ENCODE results near the gene ABHD17A. TPM values are rescaled to one million over a fixed set of nuclear protein-coding genes. Genes with fewer than 3 reads are reported as not detected.

Gene ABHD17A
- polyA plus RNA-seq, 1 of the 3 experiments (the other 2 are of a cell fraction): 61.1 TPM

DNA sequence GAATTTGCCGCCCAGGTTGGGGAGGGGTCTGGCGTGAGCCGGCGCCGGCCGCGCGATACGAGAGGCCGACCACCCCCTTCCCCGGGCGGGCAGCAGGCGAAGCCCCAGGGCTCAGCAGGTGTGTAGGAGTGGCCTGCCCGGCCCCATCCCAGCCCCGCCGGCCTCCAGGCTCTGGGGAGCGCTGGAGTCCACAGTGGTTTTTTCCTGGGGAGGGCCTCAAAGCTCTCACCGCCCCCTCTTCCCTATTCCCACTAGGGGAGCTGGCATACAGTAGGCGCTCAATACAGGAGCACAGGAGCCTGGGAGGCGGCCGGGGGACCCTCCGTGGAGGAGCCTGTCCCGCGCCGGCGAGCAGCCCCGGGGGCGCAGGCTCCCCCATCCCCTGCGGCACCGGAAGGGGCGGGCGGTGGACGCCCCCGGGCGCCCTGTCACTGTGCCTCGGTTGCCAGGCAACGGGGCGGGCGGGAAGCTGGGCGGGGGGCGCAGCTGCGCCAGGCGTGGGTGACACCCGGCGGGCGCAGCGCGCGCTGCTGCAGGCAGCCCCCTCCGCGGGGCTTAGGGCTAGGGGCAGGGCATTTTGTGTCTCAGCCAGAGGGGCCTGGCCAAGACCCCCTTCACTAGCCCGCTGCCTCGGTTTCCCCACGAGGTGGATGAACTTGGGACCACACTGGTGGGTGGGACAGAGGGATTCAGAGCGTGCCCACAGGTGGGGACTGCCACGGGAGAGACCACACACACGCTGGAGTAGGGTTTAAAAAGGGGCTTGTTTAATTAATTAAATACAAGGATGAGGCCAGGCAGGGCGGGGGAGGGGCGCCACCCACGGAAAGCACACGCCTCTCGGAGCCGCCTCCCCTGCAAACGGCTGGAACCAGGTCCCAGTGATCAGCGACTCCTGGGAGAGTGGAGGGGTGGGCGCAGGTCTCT, 33.4 kb downstream of the ABHD17A start:
- no peak overlapping the region for H3K4me2 ChIP-seq
- POLR2A ChIA-PET: no interaction called here
- H3K9me3 ChIP-seq: no peaks in the 10 kb centered on the region
- no peak overlapping the region for H3K4me3 ChIP-seq (ENCODE audit: low read depth in 2 of 2, low read length in 1 of 2)
- no peak overlapping the region for H2AFZ ChIP-seq (ENCODE audit: low read depth)
- H3K4me1 ChIP-seq (ENCODE audit: control insufficient read depth in 1 of 2, insufficient read depth in 2 of 2, low read depth in 1 of 2, low read length in 1 of 2): peaks cover 18 to 28% of the 10 kb centered on the region in 2 experiments; a peak in 3 of 4 replicates
- peaks cover 85% of the 10 kb centered on the region for H4K20me1 ChIP-seq (ENCODE audit: insufficient read depth)
- no peaks in the 10 kb centered on the region for H3K9me2 ChIP-seq
- peaks cover 3 to 6% of the 10 kb centered on the region in 2 experiments for H3K36me3 ChIP-seq (replicated peaks in 1 of 2; ENCODE audit: control insufficient read depth in 1 of 2, insufficient read depth in 2 of 2, low read length in 1 of 2)
- no peak overlapping the region for H3K9ac ChIP-seq
- DNase-seq: no peak
- CTCF ChIA-PET: interaction anchor here (1.0 to 2.8 kb wide), 4 partner anchors 13 to 179 kb away, joined by 3 to 11 read pairs (median 7); no protein-coding TSS in a partner anchor
- H3F3A ChIP-seq (replicated peaks; ENCODE audit: insufficient read depth): peaks cover 28% of the 10 kb centered on the region
- H3K27ac ChIP-seq (ENCODE audit: low read depth in 2 of 2, low read length in 1 of 2): no peak overlapping the region
- H3K27me3 ChIP-seq (ENCODE audit: insufficient read depth): no peaks in the 10 kb centered on the region
- TF ChIP-seq SIN3A (IDR thresholded peaks at IDR 0.05; ENCODE audit: borderline replicate concordance, low read depth, low read length) (no peak), GATA2 (CRISPR knock-in tag; IDR thresholded peaks at IDR 0.05) (no peak), SMC3 (IDR thresholded peaks at IDR 0.05; ENCODE audit: low read depth, low read length) (no peak), FOXM1 (IDR thresholded peaks at IDR 0.05; ENCODE audit: low read depth) (no peak), RFX5 (IDR thresholded peaks at IDR 0.05; ENCODE audit: low read length) (no peak), RAD21 (IDR thresholded peaks at IDR 0.05; ENCODE audit: low read length) (no peak), TAF1 (IDR thresholded peaks at IDR 0.05; ENCODE audit: borderline replicate concordance, low read depth, low read length) (no peak), NRF1 (IDR thresholded peaks at IDR 0.05; ENCODE audit: low read depth, low read length) (no peak), EZH2phosphoT487 (IDR thresholded peaks at IDR 0.05; ENCODE audit: borderline replicate concordance, low read depth) (no peak), RXRA (IDR thresholded peaks at IDR 0.05; ENCODE audit: borderline replicate concordance, low read depth) (no peak), FOXJ3 (CRISPR knock-in tag; IDR thresholded peaks at IDR 0.05) (no peak)
- TF ChIP-seq, protein P1, sequence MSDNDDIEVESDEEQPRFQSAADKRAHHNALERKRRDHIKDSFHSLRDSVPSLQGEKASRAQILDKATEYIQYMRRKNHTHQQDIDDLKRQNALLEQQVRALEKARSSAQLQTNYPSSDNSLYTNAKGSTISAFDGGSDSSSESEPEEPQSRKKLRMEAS (IDR thresholded peaks at IDR 0.05; ENCODE audit: low read depth): no peak
- TF ChIP-seq, protein P2, sequence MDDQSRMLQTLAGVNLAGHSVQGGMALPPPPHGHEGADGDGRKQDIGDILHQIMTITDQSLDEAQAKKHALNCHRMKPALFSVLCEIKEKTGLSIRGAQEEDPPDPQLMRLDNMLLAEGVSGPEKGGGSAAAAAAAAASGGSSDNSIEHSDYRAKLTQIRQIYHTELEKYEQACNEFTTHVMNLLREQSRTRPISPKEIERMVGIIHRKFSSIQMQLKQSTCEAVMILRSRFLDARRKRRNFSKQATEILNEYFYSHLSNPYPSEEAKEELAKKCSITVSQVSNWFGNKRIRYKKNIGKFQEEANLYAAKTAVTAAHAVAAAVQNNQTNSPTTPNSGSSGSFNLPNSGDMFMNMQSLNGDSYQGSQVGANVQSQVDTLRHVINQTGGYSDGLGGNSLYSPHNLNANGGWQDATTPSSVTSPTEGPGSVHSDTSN (IDR thresholded peaks at IDR 0.05): no peak
- H3K79me2 ChIP-seq (ENCODE audit: insufficient read depth): peaks cover 78% of the 10 kb centered on the region
- 86% methylated on average over 50 of the region's 66 CpGs for WGBS (ENCODE audit: low lambda C conversion rate)

DNA sequence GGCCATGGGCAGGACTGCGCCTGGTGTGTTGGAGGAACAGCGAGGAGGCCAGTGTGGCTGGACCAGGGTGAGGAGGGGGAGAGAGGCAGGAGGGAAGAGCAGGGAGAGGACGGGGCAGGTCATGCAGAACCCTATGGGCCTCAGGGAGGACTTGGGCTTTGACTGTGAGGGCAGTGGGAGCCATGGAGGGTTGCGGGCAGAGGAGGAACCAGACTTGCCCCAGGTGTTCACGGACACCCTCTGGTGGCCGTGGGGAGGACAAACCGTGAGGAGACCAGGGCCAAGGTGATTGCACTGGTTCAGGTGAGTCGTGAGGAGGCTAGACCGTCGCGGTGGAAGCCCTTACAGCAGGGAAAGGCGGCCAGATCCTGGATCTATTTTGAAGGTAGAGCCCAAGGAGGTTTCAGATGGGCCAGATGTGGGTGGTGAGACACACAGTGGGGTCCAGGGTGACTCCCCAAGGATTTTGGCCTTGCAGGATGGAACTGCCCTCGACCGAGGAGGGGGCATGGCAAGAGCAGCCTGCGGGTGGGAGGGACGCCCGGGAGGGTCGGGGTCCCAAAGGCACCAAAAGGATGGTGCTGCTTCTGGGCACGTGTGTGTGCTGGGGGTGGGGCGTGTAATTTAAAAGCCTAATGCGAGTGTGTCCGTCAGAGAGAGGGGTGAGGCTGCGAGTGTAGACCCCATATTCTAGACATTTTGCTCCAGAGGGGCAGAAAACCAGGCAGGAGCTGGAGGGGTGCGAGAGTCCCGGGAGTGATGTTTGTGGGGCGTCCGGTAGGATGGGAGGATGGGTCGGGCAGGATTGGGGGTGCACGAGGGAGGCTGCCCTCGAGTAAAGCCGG, 34.3 kb downstream of the ABHD17A start:
- TF ChIP-seq, protein P3, sequence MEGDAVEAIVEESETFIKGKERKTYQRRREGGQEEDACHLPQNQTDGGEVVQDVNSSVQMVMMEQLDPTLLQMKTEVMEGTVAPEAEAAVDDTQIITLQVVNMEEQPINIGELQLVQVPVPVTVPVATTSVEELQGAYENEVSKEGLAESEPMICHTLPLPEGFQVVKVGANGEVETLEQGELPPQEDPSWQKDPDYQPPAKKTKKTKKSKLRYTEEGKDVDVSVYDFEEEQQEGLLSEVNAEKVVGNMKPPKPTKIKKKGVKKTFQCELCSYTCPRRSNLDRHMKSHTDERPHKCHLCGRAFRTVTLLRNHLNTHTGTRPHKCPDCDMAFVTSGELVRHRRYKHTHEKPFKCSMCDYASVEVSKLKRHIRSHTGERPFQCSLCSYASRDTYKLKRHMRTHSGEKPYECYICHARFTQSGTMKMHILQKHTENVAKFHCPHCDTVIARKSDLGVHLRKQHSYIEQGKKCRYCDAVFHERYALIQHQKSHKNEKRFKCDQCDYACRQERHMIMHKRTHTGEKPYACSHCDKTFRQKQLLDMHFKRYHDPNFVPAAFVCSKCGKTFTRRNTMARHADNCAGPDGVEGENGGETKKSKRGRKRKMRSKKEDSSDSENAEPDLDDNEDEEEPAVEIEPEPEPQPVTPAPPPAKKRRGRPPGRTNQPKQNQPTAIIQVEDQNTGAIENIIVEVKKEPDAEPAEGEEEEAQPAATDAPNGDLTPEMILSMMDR (IDR thresholded peaks at IDR 0.05): peak; percentile 26; the same call in 1 of the 2 replicates
- TF ChIP-seq, protein P4, sequence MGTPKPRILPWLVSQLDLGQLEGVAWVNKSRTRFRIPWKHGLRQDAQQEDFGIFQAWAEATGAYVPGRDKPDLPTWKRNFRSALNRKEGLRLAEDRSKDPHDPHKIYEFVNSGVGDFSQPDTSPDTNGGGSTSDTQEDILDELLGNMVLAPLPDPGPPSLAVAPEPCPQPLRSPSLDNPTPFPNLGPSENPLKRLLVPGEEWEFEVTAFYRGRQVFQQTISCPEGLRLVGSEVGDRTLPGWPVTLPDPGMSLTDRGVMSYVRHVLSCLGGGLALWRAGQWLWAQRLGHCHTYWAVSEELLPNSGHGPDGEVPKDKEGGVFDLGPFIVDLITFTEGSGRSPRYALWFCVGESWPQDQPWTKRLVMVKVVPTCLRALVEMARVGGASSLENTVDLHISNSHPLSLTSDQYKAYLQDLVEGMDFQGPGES (IDR thresholded peaks at IDR 0.05; ENCODE audit: low read depth, low read length): no peak
- TF ChIP-seq ELF1 (IDR thresholded peaks at IDR 0.05) (no peak), NFIC (IDR thresholded peaks at IDR 0.05; ENCODE audit: borderline replicate concordance) (no peak), FOXJ3 (CRISPR knock-in tag; IDR thresholded peaks at IDR 0.05) (no peak), CHD2 (IDR thresholded peaks at IDR 0.05; ENCODE audit: low read length, partially characterized antibody) (no peak), GATA2 (CRISPR knock-in tag; IDR thresholded peaks at IDR 0.05) (no peak)
- TF ChIP-seq, protein P5, sequence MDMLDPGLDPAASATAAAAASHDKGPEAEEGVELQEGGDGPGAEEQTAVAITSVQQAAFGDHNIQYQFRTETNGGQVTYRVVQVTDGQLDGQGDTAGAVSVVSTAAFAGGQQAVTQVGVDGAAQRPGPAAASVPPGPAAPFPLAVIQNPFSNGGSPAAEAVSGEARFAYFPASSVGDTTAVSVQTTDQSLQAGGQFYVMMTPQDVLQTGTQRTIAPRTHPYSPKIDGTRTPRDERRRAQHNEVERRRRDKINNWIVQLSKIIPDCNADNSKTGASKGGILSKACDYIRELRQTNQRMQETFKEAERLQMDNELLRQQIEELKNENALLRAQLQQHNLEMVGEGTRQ (IDR thresholded peaks at IDR 0.05; ENCODE audit: borderline replicate concordance, low read depth, low read length): no peak
- 95% methylated on average over 30 of the region's 31 CpGs for WGBS (ENCODE audit: low lambda C conversion rate)
- Histone ChIP-seq H3F3A (replicated peaks; ENCODE audit: insufficient read depth) (peaks cover 26% of the 10 kb centered on the region), H3K9me3 (no peaks in the 10 kb centered on the region), H3K4me3 (ENCODE audit: low read depth in 2 of 2, low read length in 1 of 2) (no peak overlapping the region), H2AFZ (ENCODE audit: low read depth) (no peak overlapping the region), H3K4me2 (no peak overlapping the region), H3K9ac (no peak overlapping the region), H3K9me2 (no peaks in the 10 kb centered on the region), H3K36me3 (replicated peaks in 1 of 2; ENCODE audit: control insufficient read depth in 1 of 2, insufficient read depth in 2 of 2, low read length in 1 of 2) (peaks cover 3 to 6% of the 10 kb centered on the region in 2 experiments), H3K27me3 (ENCODE audit: insufficient read depth) (no peaks in the 10 kb centered on the region), H3K27ac (ENCODE audit: low read depth in 2 of 2, low read length in 1 of 2) (no peak overlapping the region), H3K79me2 (ENCODE audit: insufficient read depth) (peaks cover 78% of the 10 kb centered on the region), H3K4me1 (ENCODE audit: control insufficient read depth in 1 of 2, insufficient read depth in 2 of 2, low read depth in 1 of 2, low read length in 1 of 2) (peaks cover 18 to 29% of the 10 kb centered on the region in 2 experiments; a peak in 3 of 4 replicates), H4K20me1 (ENCODE audit: insufficient read depth) (peaks cover 85% of the 10 kb centered on the region)
- ChIA-PET POLR2A (no interaction called here), CTCF (interaction anchor here (1.0 to 2.8 kb wide), 3 partner anchors 13 to 178 kb away, joined by 3 to 11 read pairs (median 4); no protein-coding TSS in a partner anchor)
- no peak for DNase-seq
